GM10266 (cell line): ENCODE measurements around the gene TFE3.

Source experiments
- DNase-seq: peaks from one replicate; pipeline ENCODE4 v3.0.0; 2012; ENCODE audit errors: extremely low spot score
- TF ChIP-seq, protein P1 (sequence below): IDR thresholded peaks from 2 replicates; pipeline ENCODE4 v1.5.1; 2012; ENCODE audit warnings: mild to moderate bottlenecking, low read depth; ENCODE audit not compliant: control insufficient read depth, insufficient read depth; ENCODE audit errors: missing control alignments

TFE3 gene

DNA sequence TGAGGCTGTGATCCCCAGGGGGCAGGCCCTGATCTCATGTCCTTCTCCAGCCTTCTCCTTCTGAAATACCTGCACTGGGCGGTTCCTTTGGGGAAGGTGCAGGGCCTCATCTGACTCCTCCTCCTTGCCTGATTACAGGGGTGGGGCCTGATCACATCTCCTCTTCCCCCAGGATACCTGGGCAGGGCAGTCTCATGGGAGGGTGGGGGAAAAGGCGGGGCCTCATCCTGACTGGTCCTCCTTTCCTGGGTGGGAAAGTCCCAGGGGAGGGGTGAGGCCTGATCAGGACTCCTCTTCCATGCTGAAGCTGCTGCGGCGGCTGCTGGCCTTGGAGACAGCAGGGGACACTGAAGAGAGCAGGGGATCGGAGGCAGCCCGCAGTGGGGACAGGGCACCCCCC lies 13.3 kb downstream of the TFE3 start:
- TF ChIP-seq, protein P1, sequence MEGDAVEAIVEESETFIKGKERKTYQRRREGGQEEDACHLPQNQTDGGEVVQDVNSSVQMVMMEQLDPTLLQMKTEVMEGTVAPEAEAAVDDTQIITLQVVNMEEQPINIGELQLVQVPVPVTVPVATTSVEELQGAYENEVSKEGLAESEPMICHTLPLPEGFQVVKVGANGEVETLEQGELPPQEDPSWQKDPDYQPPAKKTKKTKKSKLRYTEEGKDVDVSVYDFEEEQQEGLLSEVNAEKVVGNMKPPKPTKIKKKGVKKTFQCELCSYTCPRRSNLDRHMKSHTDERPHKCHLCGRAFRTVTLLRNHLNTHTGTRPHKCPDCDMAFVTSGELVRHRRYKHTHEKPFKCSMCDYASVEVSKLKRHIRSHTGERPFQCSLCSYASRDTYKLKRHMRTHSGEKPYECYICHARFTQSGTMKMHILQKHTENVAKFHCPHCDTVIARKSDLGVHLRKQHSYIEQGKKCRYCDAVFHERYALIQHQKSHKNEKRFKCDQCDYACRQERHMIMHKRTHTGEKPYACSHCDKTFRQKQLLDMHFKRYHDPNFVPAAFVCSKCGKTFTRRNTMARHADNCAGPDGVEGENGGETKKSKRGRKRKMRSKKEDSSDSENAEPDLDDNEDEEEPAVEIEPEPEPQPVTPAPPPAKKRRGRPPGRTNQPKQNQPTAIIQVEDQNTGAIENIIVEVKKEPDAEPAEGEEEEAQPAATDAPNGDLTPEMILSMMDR: no peak
- DNase-seq: no peak

DNA sequence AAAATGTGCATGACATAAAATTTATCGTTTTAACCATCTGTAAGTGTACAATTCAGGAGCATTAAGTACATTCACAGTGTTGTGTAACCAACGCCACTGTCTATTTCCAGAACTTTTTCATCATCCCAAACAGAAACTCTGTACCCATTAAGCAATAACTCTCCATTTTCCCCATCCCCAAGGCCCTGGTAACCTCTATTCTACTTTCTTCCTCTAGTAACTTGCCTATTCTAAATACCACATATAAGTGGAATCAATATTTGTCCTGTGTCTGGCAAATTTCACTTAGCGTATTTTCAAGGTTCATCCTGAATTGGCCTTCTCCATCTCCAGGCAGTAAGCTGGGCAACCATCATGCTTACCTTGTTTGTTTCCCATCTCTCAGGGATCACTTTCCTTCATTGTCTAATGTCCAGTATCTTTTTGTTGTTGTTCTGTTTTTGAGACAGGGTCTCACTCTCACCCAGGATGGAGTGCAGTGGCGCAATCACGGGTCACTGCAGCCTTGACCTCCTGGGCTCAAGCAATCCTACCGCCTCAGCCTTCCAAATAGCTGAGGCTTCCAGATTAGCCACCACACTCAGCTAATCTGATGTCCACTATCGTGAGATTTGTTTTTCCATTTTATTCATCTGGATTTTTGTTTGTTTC lies 23.4 kb downstream of the TFE3 start:
- DNase-seq: no peak
- TF ChIP-seq, protein P1: no peak

GRCh38 chrX:49019050-49019449 lies 24.1 kb downstream of the TFE3 start:
- DNase-seq: no peak
- TF ChIP-seq, protein P1: no peak

- no peak for DNase-seq
- TF ChIP-seq, protein P1: no peak
Measured at GRCh38 chrX:49003696-49004095, 39.5 kb downstream of the TFE3 start.

DNA sequence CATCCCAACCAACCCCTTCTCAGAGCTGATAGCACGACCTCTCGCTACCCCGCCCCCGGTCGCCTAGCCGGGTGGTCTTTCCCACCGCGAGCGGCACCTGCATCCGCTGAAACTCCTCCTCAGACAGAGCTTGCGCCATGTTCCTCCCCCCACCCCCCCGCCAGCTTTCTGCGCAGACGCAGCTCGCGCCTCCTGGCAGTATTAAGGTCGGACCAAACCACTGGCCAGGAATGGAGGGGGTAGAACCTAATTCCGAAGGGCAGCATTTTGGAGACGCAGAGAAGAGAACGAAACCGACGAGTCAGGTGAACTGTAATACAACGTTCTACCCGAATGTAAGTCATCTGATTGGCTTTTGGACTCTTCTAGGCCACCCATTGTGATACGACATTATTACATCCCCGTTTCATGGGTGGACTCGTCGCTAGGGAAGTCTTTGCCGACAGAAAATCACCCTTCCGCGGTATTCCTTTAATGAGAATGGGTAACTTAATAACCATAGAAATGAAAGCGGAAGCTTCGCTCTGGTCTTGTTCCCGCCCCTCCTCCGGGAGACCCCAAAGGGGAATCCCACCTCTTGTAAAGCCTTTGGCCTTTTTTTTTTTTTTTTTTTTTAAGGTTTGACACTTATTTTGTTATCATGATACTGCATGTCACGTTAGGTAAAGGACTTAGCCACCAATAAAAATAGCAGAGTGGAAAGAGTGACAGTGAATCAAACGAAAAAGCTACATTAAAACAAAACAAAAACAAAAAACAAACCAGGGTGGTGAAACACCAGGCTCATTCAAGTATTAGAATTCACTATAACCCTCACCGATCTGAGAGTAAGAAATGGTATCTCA lies 40.8 kb downstream of the TFE3 start, which contains the start of gene GRIPAP1:
Gene GRIPAP1 (minus strand): TSS at position 174 of the 845 bp plus-strand sequence. CDS start 35 bp downstream, at position 139.
- TF ChIP-seq, protein P1: no peak
- DNase-seq: peak; percentile 80

DNA sequence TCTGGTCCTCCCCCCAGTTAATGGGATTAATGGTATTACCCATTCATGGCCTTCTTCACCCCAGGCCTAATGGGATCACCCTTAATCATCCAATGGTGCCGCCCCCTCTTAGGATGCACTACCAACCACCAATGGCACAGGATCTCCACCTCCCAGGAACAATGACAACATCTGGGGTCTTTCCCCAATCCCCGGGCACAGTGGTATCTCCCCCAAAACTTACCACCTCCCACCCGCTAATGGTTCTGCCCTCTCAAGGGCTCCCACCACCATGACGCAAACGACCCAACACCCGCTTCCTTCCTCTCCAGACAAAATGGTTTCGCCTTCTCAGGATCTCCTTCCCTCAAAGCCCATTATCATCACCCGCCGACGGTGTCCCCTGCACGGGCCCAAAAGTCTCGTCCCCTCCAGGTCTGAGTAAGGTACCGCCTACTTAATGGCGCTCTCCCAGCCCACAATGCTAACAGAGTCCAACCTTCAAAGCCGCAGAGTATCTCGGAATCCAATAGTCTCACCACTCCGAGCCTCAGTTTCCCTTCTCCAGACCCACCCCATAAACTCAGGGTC lies 41.6 kb downstream of the TFE3 start:
- DNase-seq: peak; percentile 44
- TF ChIP-seq, protein P1: no peak
